GM12875 (cell line): Measurements from ENCODE around the gene CDH4.

Source experiments
- H3K4me3 ChIP-seq: one replicate; pipeline ENCODE4 v1.5.1; 2011; ENCODE audit warnings: low read depth, low read length, control low read depth
- CTCF ChIP-seq: IDR thresholded peaks from 2 replicates; pipeline ENCODE4 v1.5.1; 2011; ENCODE audit warnings: low read depth, mild to moderate bottlenecking, control low read depth, inconsistent platforms, low read length, moderate library complexity, borderline replicate concordance; ENCODE audit not compliant: insufficient read depth

CDH4 gene

GRCh38 chr20:61626412-61626811 lies 374.4 kb downstream of the CDH4 start:
- no peak for TF ChIP-seq CTCF
- no peak overlapping the region for H3K4me3 ChIP-seq

GRCh38 chr20:61627791-61628415 lies 375.8 kb downstream of the CDH4 start:
- TF ChIP-seq CTCF = no peak

GRCh38 chr20:61628480-61628879 lies 376.4 kb downstream of the CDH4 start:
- H3K4me3 ChIP-seq = no peak overlapping the region
- no peak for TF ChIP-seq CTCF

More at GRCh38 chr20:61627791-61628415, 375.8 kb downstream of the CDH4 start:
- no peak overlapping the region for H3K4me3 ChIP-seq

GRCh38 chr20:61628901-61629601 lies 377.0 kb downstream of the CDH4 start:
- no peak for TF ChIP-seq CTCF
- H3K4me3 ChIP-seq = no peak overlapping the region

GRCh38 chr20:61629602-61630390 lies 377.7 kb downstream of the CDH4 start:
- no peak overlapping the region for H3K4me3 ChIP-seq
- no peak for TF ChIP-seq CTCF

GRCh38 chr20:61630391-61630650 lies 378.3 kb downstream of the CDH4 start:
- no peak overlapping the region for H3K4me3 ChIP-seq
- no peak for TF ChIP-seq CTCF
